Measurements from ENCODE around the gene KIAA0232.

KIAA0232 gene

DNA sequence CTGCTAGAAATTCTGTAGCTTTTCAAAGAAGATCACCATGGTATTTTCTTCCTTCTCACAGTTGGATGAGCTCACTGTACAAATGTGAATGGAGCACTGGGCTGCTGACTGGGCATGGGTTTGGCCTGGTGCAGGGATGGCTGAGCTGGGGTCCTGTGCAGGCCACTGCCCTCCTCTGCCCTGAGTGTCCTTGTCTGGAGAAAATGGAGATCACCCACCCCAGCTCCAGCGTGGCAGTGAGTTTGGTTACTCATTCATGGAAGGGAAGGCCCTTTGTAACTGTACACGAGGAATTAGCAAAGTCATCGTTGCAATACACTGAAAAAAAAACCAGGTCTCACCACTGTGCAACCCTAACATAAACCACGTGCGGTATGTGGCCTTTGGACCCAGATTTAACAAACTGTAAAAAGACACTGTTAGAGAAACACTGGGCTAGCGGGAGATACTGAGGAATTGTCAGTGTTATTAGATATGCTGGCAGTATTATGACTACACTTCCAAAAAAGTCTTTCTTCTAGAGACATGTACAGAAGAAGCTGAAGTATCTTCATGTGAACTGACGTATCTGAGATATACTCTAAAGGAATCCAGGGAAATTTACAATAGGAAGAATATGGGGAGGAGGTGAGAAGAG lies 111.0 kb downstream of the KIAA0232 start:
- no peak overlapping the region for H3K4me3 ChIP-seq (ENCODE audit: low read length)
- no peak for DNase-seq (ENCODE audit: low read depth)
- TF ChIP-seq CTCF (IDR thresholded peaks at IDR 0.05; ENCODE audit: insufficient read depth, low read depth, low read length, missing control alignments) = no peak

DNA sequence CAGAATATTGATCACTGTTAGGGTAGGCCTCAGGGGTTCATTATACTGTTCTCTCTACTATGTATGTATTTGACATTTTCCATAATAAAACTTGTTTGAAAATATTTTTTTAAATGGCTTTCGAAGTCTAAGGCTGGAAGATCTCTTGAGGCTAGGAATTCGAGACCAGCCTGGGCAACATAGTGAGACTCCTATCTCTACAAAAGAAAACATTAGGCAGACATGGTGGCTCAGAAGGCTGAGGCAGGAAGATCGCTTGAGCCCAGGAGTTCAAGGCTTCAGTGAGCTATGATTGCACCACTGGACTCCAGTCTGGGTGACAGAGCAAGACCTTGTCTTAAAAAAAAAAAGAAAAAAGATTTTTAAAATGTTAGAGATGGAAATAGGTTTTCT lies 111.6 kb downstream of the KIAA0232 start:
- TF ChIP-seq CTCF (IDR thresholded peaks at IDR 0.05; ENCODE audit: insufficient read depth, low read depth, low read length, missing control alignments) = no peak
- no peak overlapping the region for H3K4me3 ChIP-seq (ENCODE audit: low read length)
- DNase-seq (ENCODE audit: low read depth) = no peak

GRCh38 chr4:6894528-6895498 lies 112.3 kb downstream of the KIAA0232 start:
- no peak for TF ChIP-seq CTCF (IDR thresholded peaks at IDR 0.05; ENCODE audit: insufficient read depth, low read depth, low read length, missing control alignments)
- no peak for DNase-seq (ENCODE audit: low read depth)
- no peak overlapping the region for H3K4me3 ChIP-seq (ENCODE audit: low read length)

- DNase-seq (ENCODE audit: low read depth) = no peak
- no peak overlapping the region for H3K4me3 ChIP-seq (ENCODE audit: low read length)
- no peak for TF ChIP-seq CTCF (IDR thresholded peaks at IDR 0.05; ENCODE audit: insufficient read depth, low read depth, low read length, missing control alignments)
Measured at GRCh38 chr4:6896035-6896434, 113.5 kb downstream of the KIAA0232 start.

GRCh38 chr4:6898763-6899162 lies 116.2 kb downstream of the KIAA0232 start:
- DNase-seq (ENCODE audit: low read depth) = no peak
- no peak overlapping the region for H3K4me3 ChIP-seq (ENCODE audit: low read length)
- TF ChIP-seq CTCF (IDR thresholded peaks at IDR 0.05; ENCODE audit: insufficient read depth, low read depth, low read length, missing control alignments) = no peak

DNA sequence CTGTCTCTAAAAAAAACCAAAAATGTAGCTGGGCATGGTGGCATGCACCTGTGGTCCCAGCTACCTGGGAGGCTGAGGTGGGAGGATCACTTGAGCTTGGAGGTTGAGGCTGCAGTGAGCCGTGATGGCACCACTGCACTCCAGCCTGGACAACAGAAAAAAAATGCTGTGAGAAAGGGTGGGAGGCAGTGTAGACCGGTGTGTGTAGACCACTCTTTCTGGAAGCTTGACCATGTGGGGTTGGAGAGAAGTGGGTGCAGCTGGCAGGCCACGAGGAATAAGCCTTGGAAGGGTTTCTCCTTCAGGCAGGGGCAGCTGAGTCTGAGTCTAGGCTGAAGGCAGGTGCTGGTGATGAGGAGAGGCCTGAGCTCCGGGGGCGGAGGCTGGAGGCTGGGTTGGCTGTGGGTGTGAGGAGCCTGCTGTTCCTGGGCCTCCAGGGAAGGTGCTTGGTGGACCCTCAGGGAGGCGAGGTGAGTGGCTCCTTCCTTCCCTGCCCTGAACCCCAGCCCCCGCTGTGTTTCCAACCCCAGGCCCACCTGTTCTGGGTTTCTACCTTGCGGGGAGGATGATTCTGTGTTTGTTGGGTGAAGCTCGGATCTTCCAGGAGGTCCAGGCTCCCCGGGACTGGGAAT lies 117.8 kb downstream of the KIAA0232 start:
- no peak for DNase-seq (ENCODE audit: low read depth)
- TF ChIP-seq CTCF (IDR thresholded peaks at IDR 0.05; ENCODE audit: insufficient read depth, low read depth, low read length, missing control alignments) = no peak
- no peak overlapping the region for H3K4me3 ChIP-seq (ENCODE audit: low read length)

Data from epithelial cell of esophagus (primary cell).